HK-2 (cell line): ENCODE data around the gene NDNF.
A peak's percentile ranks its signal among the peaks of the same experiment; 100 is the strongest.

ENCODE experiments used
- DNase-seq: peaks from one replicate; pipeline ENCODE4 v3.0.0-alpha.2; 2018; ENCODE audit not compliant: unreplicated experiment

Gene NDNF, protein sequence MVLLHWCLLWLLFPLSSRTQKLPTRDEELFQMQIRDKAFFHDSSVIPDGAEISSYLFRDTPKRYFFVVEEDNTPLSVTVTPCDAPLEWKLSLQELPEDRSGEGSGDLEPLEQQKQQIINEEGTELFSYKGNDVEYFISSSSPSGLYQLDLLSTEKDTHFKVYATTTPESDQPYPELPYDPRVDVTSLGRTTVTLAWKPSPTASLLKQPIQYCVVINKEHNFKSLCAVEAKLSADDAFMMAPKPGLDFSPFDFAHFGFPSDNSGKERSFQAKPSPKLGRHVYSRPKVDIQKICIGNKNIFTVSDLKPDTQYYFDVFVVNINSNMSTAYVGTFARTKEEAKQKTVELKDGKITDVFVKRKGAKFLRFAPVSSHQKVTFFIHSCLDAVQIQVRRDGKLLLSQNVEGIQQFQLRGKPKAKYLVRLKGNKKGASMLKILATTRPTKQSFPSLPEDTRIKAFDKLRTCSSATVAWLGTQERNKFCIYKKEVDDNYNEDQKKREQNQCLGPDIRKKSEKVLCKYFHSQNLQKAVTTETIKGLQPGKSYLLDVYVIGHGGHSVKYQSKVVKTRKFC

GRCh38 chr4:121072224-121073003 is at the start of gene NDNF:
Gene NDNF, minus strand, starts transcription at chr4:121072535. Its CDS starts 26,698 bp downstream, at chr4:121045837.
- DNase-seq, result peak; percentile 43

DNA sequence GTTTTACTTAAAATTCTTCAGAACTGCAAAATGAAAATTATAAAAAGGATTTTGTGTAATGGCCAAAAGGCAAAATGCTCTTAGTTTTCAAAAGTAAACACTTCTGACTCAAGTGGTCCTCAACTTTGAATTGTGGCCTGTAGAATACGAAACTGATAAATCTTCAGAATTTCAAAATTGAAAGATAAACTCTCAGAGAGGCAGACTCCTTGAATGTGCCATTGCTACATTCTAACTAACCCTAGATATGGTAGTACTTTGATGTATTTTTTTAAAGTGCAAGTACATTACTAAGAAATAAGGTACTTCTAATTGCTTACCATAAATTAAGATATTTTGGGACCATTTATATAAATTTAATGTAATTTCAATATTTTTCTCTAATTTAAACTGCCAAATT is 47.4 kb upstream of the NDNF start:
- no peak for DNase-seq

DNA sequence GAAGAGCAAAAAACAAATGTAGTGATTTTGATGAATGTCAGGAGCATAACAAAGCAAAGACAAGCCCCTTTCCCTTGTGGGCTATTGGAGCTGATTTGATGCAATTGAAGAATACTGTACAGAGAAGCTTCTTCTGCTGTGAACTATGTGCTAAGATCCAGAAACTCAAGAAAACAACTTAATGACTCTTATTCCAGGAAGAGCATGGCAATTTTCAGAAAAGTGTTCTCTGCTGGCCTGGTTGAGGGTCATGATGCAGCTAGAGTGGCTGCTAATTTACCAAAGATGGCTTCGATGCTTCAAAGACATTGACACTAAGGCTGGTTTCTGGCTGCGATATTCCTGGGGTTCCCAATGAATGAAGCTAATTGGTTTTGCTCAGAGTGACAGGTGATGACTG is 46.0 kb upstream of the NDNF start:
- DNase-seq, result no peak

GRCh38 chr4:121114756-121115155 is 42.4 kb upstream of the NDNF start:
- DNase-seq, result no peak

- no peak for DNase-seq
Measured at GRCh38 chr4:121112530-121112929, 40.2 kb upstream of the NDNF start.

DNA sequence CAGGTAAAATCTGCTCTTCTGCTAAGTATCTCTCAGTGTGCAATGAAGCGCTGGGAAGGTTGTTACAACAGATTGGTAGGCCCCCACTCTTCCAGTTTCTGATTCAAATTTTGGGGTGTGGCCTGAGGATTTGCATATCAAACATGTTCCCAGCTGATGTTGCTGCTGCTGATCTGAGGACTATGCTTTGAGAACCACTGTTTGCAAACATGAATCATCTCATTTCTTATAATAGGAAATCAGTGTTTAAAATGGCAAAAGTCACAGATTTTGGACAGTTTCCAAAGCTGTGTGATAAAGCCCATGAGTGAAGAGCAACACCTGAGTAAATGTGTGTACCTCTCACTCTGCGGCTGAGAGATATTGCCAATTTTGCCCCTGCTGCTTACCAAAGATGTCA is 36.2 kb upstream of the NDNF start:
- DNase-seq, result no peak

GRCh38 chr4:121107507-121107906 is 35.2 kb upstream of the NDNF start:
- DNase-seq, result no peak

DNA sequence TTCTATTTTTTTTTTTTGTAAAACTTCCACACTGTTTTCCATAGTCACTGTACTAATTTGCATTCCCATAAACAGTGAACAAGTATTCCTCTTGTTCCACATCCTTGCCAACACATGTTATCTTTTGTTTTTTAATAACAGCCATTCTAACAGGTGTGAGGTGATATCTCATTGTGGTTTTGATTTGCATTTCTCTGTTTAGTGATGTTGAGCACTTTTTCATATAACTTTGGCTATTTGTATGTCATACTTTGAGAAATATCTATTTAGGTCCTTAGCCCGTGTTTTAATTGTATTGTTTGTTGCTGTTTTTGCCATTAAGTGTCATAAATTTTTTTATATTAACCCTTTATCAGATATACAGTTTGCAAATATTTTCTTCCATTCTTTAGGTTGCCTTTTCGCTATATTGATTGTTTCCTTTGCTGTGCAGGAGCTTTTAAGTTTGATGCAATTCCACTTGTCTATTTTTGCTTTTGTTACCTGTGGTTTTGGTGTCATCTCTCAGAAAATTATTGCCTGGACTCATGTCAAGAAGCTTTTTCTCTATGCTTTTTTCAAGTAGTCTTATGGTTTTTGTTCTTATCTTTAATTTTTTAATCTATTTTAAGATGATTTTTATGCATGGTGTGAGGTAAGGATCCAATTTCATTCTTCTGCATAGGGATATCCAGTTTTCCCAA is 27.9 kb upstream of the NDNF start:
- DNase-seq, result no peak

- DNase-seq, result no peak
Measured at GRCh38 chr4:121098266-121098665, 25.9 kb upstream of the NDNF start.

GRCh38 chr4:121096629-121097028 is 24.3 kb upstream of the NDNF start:
- DNase-seq, result no peak

DNA sequence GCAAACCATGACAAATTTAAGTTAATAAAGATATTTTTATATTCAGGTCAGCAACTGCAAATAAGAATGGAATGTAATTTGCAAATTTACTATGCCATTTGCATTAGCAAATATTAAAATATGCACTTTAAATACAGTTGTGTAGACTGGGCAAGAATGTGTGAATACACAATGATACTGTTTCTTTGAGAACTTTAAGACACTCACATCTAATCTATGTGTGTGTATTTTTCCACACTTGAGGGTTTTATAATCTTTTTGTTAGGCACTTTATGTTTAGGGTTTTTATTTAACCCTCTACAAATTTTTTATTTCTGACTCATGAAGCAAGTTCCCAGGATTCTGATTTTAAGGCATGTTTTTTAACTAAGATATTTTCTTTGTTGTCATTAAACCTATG is 23.9 kb upstream of the NDNF start:
- DNase-seq, result no peak

GRCh38 chr4:121094297-121094966 is 22.1 kb upstream of the NDNF start:
- DNase-seq, result no peak

- no peak for DNase-seq
Measured at GRCh38 chr4:121093261-121093660, 20.9 kb upstream of the NDNF start.

DNA sequence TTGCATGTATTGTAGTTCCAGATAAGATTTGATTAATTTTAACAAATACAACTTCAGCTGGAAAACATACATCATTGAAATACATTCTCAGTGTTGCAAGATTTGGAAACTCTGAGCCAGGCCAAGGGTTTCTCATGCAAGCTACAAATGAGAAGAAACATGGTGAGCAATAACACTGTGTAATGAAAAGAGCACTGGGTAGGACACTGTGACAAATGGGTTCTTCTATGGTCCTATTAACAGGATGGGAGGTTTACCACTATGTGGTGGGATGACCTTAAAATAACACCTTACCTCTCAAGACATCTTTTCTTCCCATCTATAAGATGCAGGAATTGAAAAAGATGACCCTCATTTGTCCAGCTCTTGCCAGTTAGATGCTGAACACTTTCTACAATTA is 19.6 kb upstream of the NDNF start:
- DNase-seq, result no peak

DNA sequence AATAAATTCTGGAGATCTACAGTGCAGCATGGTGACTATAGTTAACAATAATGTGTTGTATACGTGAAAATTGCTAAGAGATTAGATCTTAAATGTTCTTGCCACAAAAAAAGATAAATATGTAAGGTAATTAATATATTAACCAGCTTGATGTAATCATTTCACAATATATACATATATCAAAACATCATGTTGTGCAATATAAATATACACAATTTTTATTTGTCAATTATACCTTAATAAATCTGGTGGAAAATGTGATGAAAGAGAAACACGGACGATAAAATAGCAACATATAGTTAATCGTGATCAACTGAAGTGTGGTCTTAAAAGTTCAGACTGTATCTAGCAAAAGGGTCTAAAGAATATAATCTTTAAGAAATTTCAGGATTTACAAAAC is 16.5 kb upstream of the NDNF start:
- DNase-seq, result no peak

DNA sequence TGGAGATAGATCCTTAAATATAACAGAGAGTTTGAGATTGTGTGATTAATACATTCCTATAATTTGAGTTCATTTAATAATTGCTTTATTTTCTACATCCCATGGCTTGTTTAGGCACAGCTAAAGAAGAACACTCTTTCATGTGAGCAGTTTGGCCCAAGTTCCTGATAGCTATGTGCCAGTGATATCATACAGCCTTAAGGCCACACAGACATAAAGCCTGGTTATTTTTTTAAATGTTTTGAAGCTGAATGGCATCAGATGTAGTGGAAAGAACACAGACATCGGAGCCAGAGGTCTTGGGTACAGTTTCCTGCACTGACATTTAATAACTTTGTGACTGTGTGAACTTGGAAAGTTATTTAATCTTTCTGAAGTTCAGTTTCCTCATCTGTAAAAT is 7.0 kb upstream of the NDNF start:
- DNase-seq, result no peak

DNA sequence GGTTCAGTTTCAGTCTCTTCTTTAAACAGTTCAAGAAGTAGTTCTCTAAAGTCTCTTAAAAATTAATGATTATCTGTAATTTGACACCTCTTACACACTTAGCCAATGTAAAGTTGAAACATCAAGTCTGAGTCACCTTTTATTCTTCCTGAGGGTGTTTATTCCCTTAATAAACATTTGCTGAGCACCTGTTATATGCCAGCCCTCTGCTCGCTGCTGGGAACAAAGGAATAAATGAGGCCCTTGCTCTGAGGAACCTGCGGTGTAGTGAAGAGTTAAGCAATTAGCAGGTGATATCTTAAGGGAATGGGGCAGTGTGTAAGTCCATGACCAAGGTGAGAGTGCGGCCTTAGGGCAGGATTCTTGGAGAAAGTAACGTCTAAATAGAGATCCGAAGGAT is 5.2 kb upstream of the NDNF start:
- DNase-seq, result no peak

GRCh38 chr4:121076416-121076815 is 4.1 kb upstream of the NDNF start:
- DNase-seq, result no peak

DNA sequence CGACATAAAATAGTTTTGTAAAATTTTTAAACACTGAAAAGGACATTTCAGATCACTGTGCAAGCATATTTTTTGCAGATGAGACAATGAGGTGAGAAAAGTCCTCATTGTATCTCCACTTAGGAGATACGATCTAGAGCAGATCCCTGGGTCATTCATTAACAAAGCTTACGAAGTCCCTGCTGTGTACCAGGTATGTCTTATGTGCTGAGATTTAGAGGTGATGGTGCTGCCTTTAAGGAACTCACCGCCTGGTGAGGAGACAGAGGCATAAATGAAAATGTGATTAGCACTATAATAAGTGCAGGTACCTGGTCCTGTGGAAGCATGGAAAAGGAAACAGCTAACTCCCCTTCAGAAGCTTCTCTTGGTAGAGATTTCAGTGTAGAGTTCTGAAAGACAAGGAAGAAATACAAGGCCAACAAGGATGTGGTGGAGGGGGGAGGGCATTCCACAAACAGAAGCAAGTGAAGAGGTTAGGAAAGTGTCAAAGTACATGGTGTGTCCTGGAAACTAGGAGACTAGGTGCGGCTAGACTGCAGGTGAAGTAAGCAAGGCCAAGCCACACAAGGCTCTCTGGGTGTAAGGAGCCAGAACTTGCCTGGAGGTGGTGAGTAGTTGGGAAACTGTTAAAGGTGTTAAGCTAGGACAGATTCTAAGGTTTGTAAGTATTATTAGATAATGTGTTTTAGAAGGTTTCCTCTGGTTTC is 1.5 kb upstream of the NDNF start:
- no peak for DNase-seq

DNA sequence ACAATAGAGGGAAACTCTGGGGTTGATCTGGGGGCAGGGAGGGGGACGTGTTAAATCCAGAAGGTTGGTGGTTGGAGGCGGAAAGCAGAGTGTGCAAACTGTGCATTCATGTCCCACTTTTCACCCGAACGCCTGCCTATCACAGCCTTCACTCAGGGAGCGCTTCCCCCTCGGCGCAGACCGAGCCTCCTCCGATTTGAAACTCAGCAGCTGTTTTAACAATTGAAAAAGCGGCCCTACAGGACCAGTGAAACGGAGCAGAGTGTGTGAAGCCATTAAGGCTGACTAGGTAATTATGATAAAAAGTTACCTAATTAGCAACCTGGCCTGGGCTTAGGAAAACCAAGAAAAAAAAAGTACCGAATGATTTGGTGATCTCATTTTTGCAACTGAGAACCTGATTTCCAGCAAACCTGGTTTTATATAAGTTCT is 685 bp upstream of the NDNF start:
- DNase-seq, result no peak

- no peak for DNase-seq
Measured at GRCh38 chr4:121071640-121072223, 603 bp downstream of the NDNF start.
